ENCODE measurements around the gene SIX3.

The SIX3 gene

DNA sequence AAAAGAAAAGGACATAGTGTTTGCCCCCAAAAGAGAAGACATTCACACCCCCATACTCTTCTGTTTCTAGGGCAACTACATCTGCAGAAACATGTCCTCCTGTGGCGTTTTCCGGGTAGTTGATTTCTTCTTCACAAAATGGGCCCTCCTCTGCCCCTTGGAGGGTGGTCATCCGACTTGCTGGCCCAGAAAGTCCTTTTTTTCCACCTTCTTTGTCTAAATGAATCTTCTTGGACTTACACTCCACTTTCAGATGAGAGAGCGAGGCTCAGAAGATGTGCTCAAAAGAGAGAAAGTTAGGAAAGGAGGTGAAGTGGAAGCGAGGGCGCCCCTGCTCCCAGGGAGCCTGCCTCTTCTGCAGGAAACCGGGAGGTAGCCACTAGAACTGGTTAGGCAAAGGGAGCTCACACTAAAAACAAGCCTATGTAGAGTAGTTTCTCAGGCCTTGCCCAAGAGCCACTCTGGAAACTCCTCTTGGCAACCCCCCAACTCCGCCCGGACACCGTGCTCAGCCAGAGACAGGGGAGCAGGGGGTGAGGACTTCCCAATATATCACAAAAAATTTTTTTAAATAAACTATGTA lies 10.2 kb upstream of the SIX3 start:
- DNase-seq: no peak

DNA sequence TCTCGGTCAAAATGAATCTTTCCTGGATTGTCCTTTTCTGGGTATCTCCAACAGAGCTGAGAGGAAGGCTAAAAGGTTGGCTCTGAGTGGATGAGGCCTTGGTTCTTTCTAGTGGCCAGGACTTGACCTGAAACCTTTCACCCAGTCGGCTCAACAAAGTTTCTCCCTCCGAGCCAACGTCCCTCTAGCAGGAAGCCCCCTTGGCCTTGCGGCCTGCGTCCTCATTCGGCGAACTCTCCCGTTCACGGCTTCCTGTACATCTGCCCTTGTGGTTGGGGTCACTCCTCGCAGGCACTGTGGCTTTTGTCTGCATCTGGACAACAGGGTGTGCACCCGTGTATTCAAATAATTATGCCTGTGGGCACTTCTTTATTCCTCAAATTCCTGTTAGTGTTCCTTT lies 9.4 kb upstream of the SIX3 start:
- no peak for DNase-seq

DNA sequence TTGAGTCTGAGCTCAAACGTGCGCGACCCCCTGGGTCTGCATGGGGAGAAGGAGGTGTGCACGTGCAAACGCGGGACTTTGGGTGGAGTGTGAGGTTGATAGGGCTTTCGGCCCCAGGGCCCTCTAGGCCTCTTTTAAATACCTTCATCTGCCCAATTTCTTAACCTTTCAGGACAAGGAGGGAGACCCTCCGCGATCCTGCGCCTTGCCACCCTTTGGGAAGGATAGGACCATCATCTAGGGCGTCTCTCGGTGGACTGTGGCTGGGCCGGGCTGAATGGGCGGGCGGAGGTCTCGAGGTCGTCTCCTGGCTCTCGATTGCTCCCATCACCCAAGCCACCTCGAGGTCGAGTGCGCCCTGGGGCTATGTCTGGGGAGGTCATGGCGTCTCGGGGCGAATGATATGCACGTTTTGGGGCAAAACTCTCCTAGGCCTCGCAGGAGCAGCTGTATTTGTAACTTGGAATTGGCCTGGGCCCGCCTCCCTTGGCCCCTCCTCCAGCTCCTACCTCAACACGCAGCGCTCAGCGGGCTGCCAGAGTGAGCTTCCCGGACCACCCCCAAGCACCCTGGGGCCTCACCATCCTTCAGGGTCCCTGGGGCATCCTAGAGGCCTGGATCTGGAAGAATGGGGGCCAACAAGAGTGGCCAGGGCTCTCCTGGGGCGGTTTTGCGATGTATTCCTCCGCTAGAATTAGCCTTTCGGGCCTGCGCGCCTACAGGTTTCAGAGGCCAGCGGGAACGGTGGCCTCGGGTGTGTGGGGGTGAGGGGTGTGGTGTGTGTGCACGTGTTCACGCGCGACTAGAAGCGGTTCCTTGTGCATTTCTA lies 8.7 kb upstream of the SIX3 start:
- DNase-seq: no peak

- DNase-seq: no peak
These were observed 8.0 kb upstream of the SIX3 start for GRCh38 chr2:44933434-44933951.

DNA sequence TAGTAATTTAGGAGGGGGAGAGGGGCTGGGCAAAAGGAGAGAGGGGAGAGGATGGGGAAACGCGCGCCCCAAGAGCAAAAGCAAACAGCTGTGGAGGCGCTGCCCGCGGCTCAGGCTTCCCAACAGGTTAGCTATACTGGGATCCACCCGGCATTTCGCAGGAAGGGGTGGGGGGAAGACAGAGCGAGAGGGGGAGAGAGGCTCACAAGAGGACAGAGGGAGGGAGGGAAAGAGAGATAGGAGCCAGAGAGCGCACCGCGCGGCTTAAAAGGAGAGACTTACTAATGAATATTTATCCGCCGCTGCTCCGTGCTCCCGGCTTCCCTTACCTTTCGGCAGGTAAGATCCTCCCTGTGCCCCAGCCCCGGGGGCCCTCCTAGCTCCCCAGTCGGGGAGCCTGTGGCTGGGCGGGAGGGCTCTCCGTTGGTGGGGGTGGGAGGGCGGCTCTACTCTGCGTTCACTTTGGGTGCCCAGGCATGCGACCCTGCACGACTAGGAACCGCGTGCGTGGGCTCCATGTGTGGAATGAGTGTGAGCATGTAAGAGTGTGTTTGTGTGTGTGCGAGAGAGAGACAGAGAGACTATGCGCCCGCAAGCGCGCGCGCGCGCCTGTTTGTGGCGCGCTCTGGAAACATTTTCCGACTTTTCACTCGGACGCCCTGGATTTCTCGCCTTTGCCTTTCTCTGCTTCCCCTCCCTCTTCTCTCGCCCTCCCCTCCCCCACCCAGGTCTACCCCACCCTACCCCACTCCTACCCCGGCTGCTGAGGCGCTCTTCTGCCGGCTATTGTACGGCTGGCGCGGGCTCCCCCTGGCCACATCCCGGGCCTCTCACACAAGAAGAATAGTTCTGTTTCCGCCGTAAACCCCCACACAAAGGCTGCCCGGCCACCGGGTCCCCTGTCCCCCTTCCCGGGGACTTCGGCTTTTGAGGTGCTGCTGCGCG lies 7.2 kb upstream of the SIX3 start:
- DNase-seq: no peak

GRCh38 chr2:44934983-44935728 lies 6.3 kb upstream of the SIX3 start:
- no peak for DNase-seq

DNA sequence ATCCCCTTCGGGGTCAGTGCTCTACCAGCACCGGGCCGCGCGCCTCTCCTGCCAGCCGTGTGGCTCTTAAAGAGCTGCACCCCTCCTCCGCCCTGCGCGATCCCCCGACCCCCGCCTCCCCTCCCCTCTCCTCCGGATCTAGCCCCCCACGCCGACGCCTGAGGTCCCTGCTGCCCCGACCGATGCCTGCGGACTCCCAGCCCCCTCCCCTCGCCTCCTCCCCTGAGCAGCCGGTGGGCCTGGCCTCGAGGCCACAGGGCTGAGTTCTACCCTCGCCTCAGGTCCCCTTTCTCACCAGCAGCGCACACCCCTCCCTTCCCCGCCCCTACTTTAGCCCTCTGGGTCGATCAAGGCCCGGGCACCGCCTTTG lies 5.8 kb upstream of the SIX3 start:
- no peak for DNase-seq

GRCh38 chr2:44936275-44936674 lies 5.2 kb upstream of the SIX3 start:
- no peak for DNase-seq

- DNase-seq: no peak
These were observed 4.5 kb upstream of the SIX3 start for GRCh38 chr2:44936715-44937687.

GRCh38 chr2:44937688-44938240 lies 3.7 kb upstream of the SIX3 start:
- no peak for DNase-seq

- DNase-seq: no peak
These were observed 3.0 kb upstream of the SIX3 start for GRCh38 chr2:44938287-44939105.

DNA sequence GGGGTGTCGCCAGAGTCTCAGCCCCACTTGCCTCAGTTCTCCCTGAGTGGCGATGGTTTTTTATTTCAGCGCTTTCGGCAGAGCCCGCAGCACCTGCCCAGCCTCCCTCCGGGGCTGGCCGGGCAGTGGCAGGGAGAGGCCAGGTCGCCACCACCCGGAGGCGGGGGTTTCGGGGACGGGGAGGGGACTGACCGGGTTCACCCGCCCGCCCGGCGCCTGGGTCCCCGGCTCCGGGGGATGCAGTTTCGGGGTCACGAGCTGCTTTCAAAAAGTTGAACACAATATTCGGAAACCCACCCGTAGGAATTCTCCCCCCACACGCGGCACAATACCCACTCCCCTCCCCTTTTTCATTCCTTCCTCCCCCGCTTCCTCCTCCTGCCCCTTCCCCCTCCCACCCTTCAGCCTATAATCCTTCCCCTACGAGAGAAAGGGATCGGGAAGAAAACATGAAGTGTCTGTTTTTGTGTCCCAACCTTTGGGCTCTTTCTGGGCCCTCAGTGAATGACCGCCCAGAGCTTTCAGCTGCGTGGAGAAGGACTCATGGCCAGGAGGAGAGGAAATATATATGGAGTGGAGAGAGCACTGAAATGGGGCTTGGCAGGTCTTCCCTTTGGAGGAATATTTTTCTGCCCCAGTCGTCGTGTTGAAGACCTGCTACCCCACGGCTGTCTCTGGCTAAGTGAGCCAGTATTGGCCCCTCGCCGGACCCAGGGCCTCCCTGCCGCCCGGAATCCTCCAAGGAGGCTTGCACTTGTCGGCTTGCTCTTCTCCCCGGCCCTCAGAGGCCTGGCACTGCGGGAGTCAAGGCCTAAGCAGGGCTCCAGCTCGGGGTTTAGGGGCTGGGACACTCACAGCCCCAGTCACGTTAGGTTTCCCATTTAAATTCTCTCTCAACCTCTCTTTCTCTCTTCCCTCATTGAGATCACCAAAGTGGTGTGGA lies 2.1 kb upstream of the SIX3 start:
- no peak for DNase-seq

DNA sequence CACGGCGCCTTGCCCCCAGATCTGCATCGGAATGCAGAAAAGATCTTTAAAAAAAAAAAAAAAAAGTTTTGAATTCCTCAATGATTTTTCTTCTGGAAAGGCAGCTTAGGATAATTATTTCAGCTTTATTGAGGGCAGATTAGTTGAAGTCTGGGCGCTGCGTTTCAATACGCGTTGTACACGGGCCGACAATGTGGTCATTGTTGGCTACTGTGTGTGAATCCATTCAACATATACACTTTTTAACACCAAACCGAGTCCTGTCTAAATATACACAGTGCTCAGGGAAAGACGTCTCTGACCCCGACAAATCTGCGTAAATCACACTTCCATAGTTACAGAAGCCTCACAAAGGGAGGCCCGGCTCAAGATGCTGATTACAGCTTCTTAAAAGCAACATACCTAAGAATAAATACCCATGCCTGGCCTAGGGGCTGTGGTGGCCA lies 1.4 kb upstream of the SIX3 start:
- no peak for DNase-seq

DNA sequence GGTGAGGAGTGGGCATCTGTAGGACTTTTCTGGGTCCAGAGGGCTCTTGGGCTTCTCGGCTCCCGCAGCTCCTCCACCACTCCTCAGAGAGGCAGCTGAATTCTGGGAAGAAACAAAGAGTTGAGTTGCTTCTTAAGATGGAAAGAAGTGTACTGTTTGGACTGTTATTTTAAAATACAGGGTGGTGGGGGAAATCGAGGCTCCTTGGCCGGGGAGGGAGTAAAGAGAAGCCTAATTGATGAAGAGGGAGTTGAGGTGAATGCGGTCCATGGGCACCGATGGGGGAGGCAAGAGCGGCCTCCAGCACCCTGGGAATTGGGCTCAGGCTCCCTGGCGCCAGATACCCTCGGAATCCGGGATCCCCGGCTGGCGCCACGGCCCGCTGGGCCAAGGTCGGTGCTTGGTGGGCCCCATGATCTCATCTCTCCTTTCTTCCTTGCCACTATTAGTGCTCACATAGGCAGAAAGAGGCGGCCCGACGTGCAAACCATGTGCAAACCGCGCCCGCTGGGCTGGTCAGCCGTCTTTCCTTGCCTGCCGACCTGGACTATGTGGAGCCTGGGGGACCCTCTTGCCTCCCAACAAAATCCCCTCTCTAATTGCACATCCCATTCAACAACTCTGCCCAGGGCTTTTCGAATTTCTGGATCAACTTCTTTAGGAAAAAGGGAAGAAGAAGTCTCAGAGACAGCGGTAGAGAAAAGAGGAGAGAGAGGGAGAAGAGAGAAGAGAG lies 604 bp upstream of the SIX3 start:
- no peak for DNase-seq

- DNase-seq: no peak
These were observed 965 bp downstream of the SIX3 start for GRCh38 chr2:44942304-44943030.

DNA sequence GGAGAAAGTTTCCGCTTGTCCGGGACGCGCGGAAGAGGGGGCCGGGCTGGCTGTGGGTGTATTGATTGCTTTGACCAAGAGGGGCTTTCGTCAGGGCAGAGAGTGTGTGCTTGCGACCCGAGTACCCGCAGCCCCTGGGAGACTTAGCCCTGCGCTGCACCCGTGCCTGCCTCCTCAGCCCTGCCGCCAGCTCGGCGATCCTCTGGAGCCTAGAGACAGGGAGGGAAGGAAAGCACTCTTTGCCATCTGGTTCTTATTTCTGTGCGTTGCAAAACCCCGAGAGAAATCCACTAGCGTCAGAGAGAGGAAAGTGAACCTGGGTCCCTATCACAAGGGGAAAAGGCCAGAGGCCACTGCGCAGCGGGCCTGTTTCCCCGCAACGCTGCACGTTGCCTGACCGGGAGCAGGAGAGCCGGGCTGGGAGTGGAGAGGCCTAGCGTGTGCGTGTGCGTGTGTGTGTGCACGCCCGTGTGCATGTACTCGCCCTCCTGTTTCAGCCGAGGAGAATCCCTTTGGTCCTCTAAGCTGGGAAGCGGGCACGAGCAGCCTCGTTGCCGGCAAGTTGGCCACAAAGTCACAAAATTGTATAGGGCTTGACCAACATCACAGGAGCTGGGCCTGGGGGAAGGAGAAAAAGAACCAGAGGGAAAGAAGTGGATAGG lies 1.7 kb downstream of the SIX3 start:
- DNase-seq: no peak

DNA sequence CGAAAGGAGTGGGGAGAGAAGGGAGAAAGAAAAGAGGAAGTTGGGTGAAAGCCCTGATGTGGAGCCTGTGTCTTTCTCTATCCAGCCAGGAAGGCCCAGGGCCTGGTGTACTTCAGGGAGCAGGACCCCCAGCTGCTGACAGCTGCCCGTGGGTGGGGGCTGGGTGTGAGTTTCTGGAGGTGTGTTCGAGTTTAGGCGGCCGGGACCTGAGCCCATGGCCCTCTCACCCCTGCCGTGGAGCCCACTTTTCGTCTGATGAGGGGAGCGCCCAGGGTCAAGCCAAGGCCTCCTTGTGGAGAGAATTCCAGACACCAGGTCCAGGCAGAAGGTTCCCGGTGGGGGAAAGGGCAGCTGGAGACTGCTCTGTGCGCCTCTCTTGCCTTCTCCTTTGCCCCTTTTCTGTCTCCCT lies 2.2 kb downstream of the SIX3 start:
- DNase-seq: no peak
